ENCODE results near the gene TAF1D.

- TF ChIP-seq CTCF (IDR thresholded peaks at IDR 0.05) (no peak), POLR2A (IDR thresholded peaks at IDR 0.05) (no peak)
Measured at GRCh38 chr11:93775289-93775688, 34.0 kb upstream of the TAF1D start.

All from breast epithelium (tissue), 3 donors.